GM23248 (cell line): ENCODE measurements around the gene FAM174C. TPM values are rescaled to one million over a fixed set of nuclear protein-coding genes. Genes with fewer than 3 reads are reported as not detected.

Experiments used
- DNase-seq: peaks from one replicate; pipeline ENCODE4 v3.0.0-alpha.2; 2015
- H2AFZ ChIP-seq: fragments of 200-600 bp; sonication (generic); 2 replicates; pipeline ENCODE4 v1.6.1; 2016; ENCODE audit warnings: antibody characterized with exemption
- H3F3A ChIP-seq: fragments of 200-600 bp; sonication (generic); 2 replicates; pipeline ENCODE4 v1.6.1; 2016; ENCODE audit warnings: mild to moderate bottlenecking, antibody characterized with exemption, mixed run types; ENCODE audit not compliant: insufficient read depth
- H3K27ac ChIP-seq: fragments of 200-600 bp; sonication (generic); 2 replicates; pipeline ENCODE4 v1.5.1; 2016; ENCODE audit warnings: mild to moderate bottlenecking
- H3K27me3 ChIP-seq: fragments of 200-600 bp; sonication (generic); replicated peaks from 2 replicates; pipeline ENCODE4 v1.6.1; 2016; ENCODE audit warnings: mild to moderate bottlenecking; ENCODE audit not compliant: insufficient read depth
- H3K36me3 ChIP-seq: fragments of 200-600 bp; sonication (generic); 2 replicates; pipeline ENCODE4 v1.6.1; 2016; ENCODE audit warnings: low read depth, mild to moderate bottlenecking
- H3K4me1 ChIP-seq: fragments of 200-600 bp; sonication (generic); 2 replicates; pipeline ENCODE4 v1.6.1; 2016; ENCODE audit warnings: mild to moderate bottlenecking; ENCODE audit not compliant: insufficient read depth
- H3K4me2 ChIP-seq: fragments of 200-600 bp; sonication (generic); one replicate; pipeline ENCODE4 v1.6.1; 2016; ENCODE audit warnings: mild to moderate bottlenecking; ENCODE audit not compliant: unreplicated experiment
- H3K4me3 ChIP-seq: fragments of 200-600 bp; sonication (generic); 2 replicates; pipeline ENCODE4 v1.5.1; 2016; ENCODE audit warnings: mild to moderate bottlenecking
- H3K79me2 ChIP-seq: fragments of 200-600 bp; sonication (generic); 2 replicates; pipeline ENCODE4 v1.6.1; 2016; ENCODE audit warnings: mild to moderate bottlenecking; ENCODE audit not compliant: insufficient read depth
- H3K9ac ChIP-seq: fragments of 200-600 bp; sonication (generic); 2 replicates; pipeline ENCODE4 v1.6.1; 2016; ENCODE audit warnings: mild to moderate bottlenecking
- H3K9me2 ChIP-seq: fragments of 200-600 bp; sonication (generic); 2 replicates; pipeline ENCODE4 v1.6.1; 2016; ENCODE audit warnings: mixed run types, mild to moderate bottlenecking, moderate library complexity; ENCODE audit not compliant: insufficient read depth
- H3K9me3 ChIP-seq: fragments of 200-600 bp; sonication (generic); one replicate; pipeline ENCODE4 v1.6.1; 2017; ENCODE audit warnings: low read depth
- H4K20me1 ChIP-seq: fragments of 200-600 bp; sonication (generic); 2 replicates; pipeline ENCODE4 v1.6.0; 2016; ENCODE audit not compliant: insufficient read depth
- EZH2 ChIP-seq: fragments of 200-600 bp; sonication (generic); IDR thresholded peaks from 2 replicates; pipeline ENCODE4 v1.6.1; 2018; ENCODE audit warnings: antibody characterized with exemption, mild to moderate bottlenecking; ENCODE audit not compliant: insufficient read depth, poor library complexity, severe bottlenecking
- EZH2phosphoT487 ChIP-seq: fragments of 200-600 bp; sonication (generic); IDR thresholded peaks from 2 replicates; pipeline ENCODE4 v1.6.1; 2018; ENCODE audit warnings: antibody characterized with exemption, moderate library complexity, mild to moderate bottlenecking, low read depth; ENCODE audit not compliant: insufficient read depth
- whole genome bisulfite sequencing, 2 experiments: methylation state at CpG; one replicate each; pipeline ENCODE4 v1.1.6; 2015 to 2017; ENCODE audit warnings: low lambda C conversion rate in 2 of 2, low coverage in 1 of 2; ENCODE audit errors: missing lambda C conversion rate in 2 of 2; 5-methylcytosine and 5-hydroxymethylcytosine counted together
- in situ Hi-C: fragments of 300-500 bp; cut with MboI; formaldehyde crosslinking; loops from 2 replicates; pipeline ENCODE4 v1.15.0; 2020
- polyA plus RNA-seq: library from polyadenylated mRNA; unstranded; fragments of >200 nt; fragmentation: Nextera tagmentation; extraction: Ambion mirVana; gene quantifications from 2 replicates; pipeline ENCODE4 v1.2.1, GENCODE V29; 2016
- total RNA-seq: library from RNA; depleted of rRNA; stranded (reverse); fragments of >200 nt; shearing (Covaris generic); gene quantifications from 2 replicates; pipeline ENCODE4 v1.2.3, GENCODE V29; 2014

The FAM174C gene
- total and polyA plus RNA-seq, 2 experiments from 2014 or later, result 81.6 to 84.5 TPM

- peaks cover 12% of the 10 kb centered on the region for H3K79me2 ChIP-seq
- in situ Hi-C loops, result no loop called here
- TF ChIP-seq EZH2, result no peak
- TF ChIP-seq EZH2phosphoT487, result no peak
- H3K9me2 ChIP-seq, result no peaks in the 10 kb centered on the region
- no peak overlapping the region for H3K9ac ChIP-seq
- H3F3A ChIP-seq, result peaks cover 9% of the 10 kb centered on the region; the same call in 1 of the 2 replicates
- no peak overlapping the region for H3K4me2 ChIP-seq
- no peaks in the 10 kb centered on the region; the same call in 1 of the 2 replicates for H3K4me1 ChIP-seq
- DNase-seq, result peak; percentile 82
- WGBS, 2 experiments, result 30 to 32% methylated on average over 10 of the region's 10 CpGs
- no peak overlapping the region for H3K4me3 ChIP-seq
- H4K20me1 ChIP-seq, result no peaks in the 10 kb centered on the region
- H3K27ac ChIP-seq, result no peak overlapping the region
- H3K9me3 ChIP-seq, result no peaks in the 10 kb centered on the region
- no peak overlapping the region for H2AFZ ChIP-seq
- H3K36me3 ChIP-seq, result no peaks in the 10 kb centered on the region
- peaks cover 12% of the 10 kb centered on the region for H3K27me3 ChIP-seq
Measured at GRCh38 chr19:1279782-1280341, 4.5 kb downstream of the FAM174C start.

GRCh38 chr19:1280636-1281568, 5.6 kb downstream of the FAM174C start:
- H3K79me2 ChIP-seq, result peaks cover 11% of the 10 kb centered on the region
- H3F3A ChIP-seq, result peaks cover 9% of the 10 kb centered on the region; the same call in 1 of the 2 replicates
- H3K27ac ChIP-seq, result no peak overlapping the region
- H3K27me3 ChIP-seq, result peaks cover 19% of the 10 kb centered on the region
- no peaks in the 10 kb centered on the region for H4K20me1 ChIP-seq
- H3K36me3 ChIP-seq, result no peaks in the 10 kb centered on the region
- H3K4me1 ChIP-seq, result no peaks in the 10 kb centered on the region; the same call in 1 of the 2 replicates
- H2AFZ ChIP-seq, result no peak overlapping the region
- H3K9ac ChIP-seq, result no peak overlapping the region
- H3K4me3 ChIP-seq, result no peak overlapping the region
- 67% methylated on average over 31 to 49 of the region's 53 CpGs for WGBS, 2 experiments
- no peaks in the 10 kb centered on the region for H3K9me2 ChIP-seq
- H3K9me3 ChIP-seq, result no peaks in the 10 kb centered on the region
- in situ Hi-C loops, result no loop called here
- no peak for DNase-seq
- TF ChIP-seq EZH2, result no peak
- no peak for TF ChIP-seq EZH2phosphoT487
- no peak overlapping the region for H3K4me2 ChIP-seq

GRCh38 chr19:1281569-1282287, 6.4 kb downstream of the FAM174C start:
- DNase-seq, result no peak

GRCh38 chr19:1282588-1283206, 7.4 kb downstream of the FAM174C start:
- H3K4me1 ChIP-seq, result no peaks in the 10 kb centered on the region
- no peaks in the 10 kb centered on the region for H3K9me2 ChIP-seq
- H3K36me3 ChIP-seq, result no peaks in the 10 kb centered on the region
- WGBS, 2 experiments, result 79 to 82% methylated on average over 17 to 18 of the region's 18 CpGs
- no peak for TF ChIP-seq EZH2phosphoT487
- no peak for TF ChIP-seq EZH2
- H3K9me3 ChIP-seq, result no peaks in the 10 kb centered on the region
- in situ Hi-C loops, result no loop called here
- H2AFZ ChIP-seq, result no peak overlapping the region
- H3F3A ChIP-seq, result 0 out of 2 replicates have a peak, but pooled peaks cover 5% of the 10 kb centered on the region
- no peaks in the 10 kb centered on the region for H4K20me1 ChIP-seq
- H3K4me2 ChIP-seq, result no peak overlapping the region
- no peak for DNase-seq
- H3K4me3 ChIP-seq, result no peak overlapping the region
- H3K9ac ChIP-seq, result no peak overlapping the region
- peaks cover 32% of the 10 kb centered on the region for H3K27me3 ChIP-seq
- H3K79me2 ChIP-seq, result no peaks in the 10 kb centered on the region
- H3K27ac ChIP-seq, result no peak overlapping the region

More at GRCh38 chr19:1281569-1282287, 6.4 kb downstream of the FAM174C start:
- in situ Hi-C loops, result no loop called here
- WGBS, 2 experiments, result 62 to 70% methylated on average over 12 to 15 of the region's 15 CpGs
- H3K79me2 ChIP-seq, result peaks cover 3% of the 10 kb centered on the region
- no peaks in the 10 kb centered on the region for H3K36me3 ChIP-seq
- TF ChIP-seq EZH2phosphoT487, result no peak
- no peak for TF ChIP-seq EZH2
- no peak overlapping the region for H3K9ac ChIP-seq
- H3K9me3 ChIP-seq, result no peaks in the 10 kb centered on the region
- no peak overlapping the region for H2AFZ ChIP-seq
- H3K27me3 ChIP-seq, result peaks cover 24% of the 10 kb centered on the region
- no peaks in the 10 kb centered on the region for H4K20me1 ChIP-seq
- H3K4me2 ChIP-seq, result no peak overlapping the region
- H3K4me1 ChIP-seq, result no peaks in the 10 kb centered on the region
- H3K27ac ChIP-seq, result no peak overlapping the region
- no peak overlapping the region for H3K4me3 ChIP-seq
- H3K9me2 ChIP-seq, result no peaks in the 10 kb centered on the region
- 0 out of 2 replicates have a peak, but pooled peaks cover 5% of the 10 kb centered on the region for H3F3A ChIP-seq
